OCI-LY1 (cell line): ENCODE results near the gene PATZ1.

Experiments used
- EZH2 ChIP-seq: fragments of 200-600 bp; sonication (generic), shearing (Covaris generic); IDR thresholded peaks from 2 replicates; pipeline ENCODE4 v1.8.0; 2017; ENCODE audit warnings: borderline replicate concordance, mixed run types, mild to moderate bottlenecking, antibody characterized with exemption, low read length, moderate library complexity, mixed read lengths
- TF ChIP-seq, protein P1 (sequence below): fragments of 200-600 bp; sonication (generic), shearing (Covaris generic); IDR thresholded peaks from 2 replicates; pipeline ENCODE4 v1.5.1; 2017; ENCODE audit warnings: mild to moderate bottlenecking, antibody characterized with exemption, low read length, moderate library complexity, mixed read lengths

DNA sequence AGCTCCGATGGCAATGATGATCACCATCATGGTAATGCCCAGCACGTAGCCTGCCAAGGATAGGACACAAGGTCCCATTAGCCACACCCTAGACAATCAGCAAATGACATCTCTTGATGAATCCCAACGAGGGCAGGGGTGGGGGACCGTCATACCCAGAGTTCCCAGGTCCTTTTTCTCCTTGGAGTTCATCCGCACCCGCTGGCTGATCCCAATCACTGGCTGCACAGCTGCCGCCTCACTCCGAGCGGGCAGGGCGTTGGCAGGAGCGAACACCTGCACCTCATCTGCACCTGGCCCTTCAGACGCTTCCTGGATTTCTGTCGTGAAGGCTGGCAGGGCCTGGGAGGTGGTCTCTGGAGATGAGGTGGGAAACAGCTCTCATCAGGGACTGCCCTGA is 56.8 kb downstream of the PATZ1 start:
- TF ChIP-seq, protein P1, sequence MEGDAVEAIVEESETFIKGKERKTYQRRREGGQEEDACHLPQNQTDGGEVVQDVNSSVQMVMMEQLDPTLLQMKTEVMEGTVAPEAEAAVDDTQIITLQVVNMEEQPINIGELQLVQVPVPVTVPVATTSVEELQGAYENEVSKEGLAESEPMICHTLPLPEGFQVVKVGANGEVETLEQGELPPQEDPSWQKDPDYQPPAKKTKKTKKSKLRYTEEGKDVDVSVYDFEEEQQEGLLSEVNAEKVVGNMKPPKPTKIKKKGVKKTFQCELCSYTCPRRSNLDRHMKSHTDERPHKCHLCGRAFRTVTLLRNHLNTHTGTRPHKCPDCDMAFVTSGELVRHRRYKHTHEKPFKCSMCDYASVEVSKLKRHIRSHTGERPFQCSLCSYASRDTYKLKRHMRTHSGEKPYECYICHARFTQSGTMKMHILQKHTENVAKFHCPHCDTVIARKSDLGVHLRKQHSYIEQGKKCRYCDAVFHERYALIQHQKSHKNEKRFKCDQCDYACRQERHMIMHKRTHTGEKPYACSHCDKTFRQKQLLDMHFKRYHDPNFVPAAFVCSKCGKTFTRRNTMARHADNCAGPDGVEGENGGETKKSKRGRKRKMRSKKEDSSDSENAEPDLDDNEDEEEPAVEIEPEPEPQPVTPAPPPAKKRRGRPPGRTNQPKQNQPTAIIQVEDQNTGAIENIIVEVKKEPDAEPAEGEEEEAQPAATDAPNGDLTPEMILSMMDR = no peak
- TF ChIP-seq EZH2 = no peak
